SK-N-DZ (cell line): ENCODE measurements around the gene GATD1.
"Not testable (repeated sequence)": the region's sequence is repeated elsewhere in the genome, so short reads cannot be mapped to it uniquely, and the experiment has no call there.

Experiments
- DNase-seq: peaks from one replicate; pipeline ENCODE4 v3.0.0-alpha.2; 2015; ENCODE audit warnings: low spot score

The GATD1 gene

GRCh38 chr11:763549-764321 is 13.6 kb downstream of the GATD1 start:
- no peak for DNase-seq

- DNase-seq = no peak
Observed at GRCh38 chr11:763073-763463, 14.2 kb downstream of the GATD1 start.

- no peak for DNase-seq
Observed at GRCh38 chr11:762421-763072, 14.7 kb downstream of the GATD1 start.

GRCh38 chr11:761526-762108 is 15.7 kb downstream of the GATD1 start:
- no peak for DNase-seq

- no peak for DNase-seq
Observed at GRCh38 chr11:760236-760635, 17.1 kb downstream of the GATD1 start.

- DNase-seq = no peak
Observed at GRCh38 chr11:749731-750130, 27.6 kb downstream of the GATD1 start.

- no peak for DNase-seq
Observed at GRCh38 chr11:748007-748359, 29.3 kb downstream of the GATD1 start.

- DNase-seq = peak; percentile 88
Observed at GRCh38 chr11:747158-748006, 29.9 kb downstream of the GATD1 start, which contains the start of gene TALDO1. TSS of gene TALDO1 (plus strand) at chr11:747464. CDS start at chr11:747482, 18 bp downstream.

GRCh38 chr11:746289-747157 is 30.8 kb downstream of the GATD1 start:
- DNase-seq = peak; percentile 69

GRCh38 chr11:745428-745827 is 31.9 kb downstream of the GATD1 start:
- no peak for DNase-seq

GRCh38 chr11:742571-743201 is 34.6 kb downstream of the GATD1 start:
- DNase-seq = no peak

- no peak for DNase-seq
Observed at GRCh38 chr11:742156-742546, 35.1 kb downstream of the GATD1 start.

- not testable (repeated sequence) for DNase-seq
Observed at GRCh38 chr11:737899-738298, 39.4 kb downstream of the GATD1 start.

GRCh38 chr11:737366-737765 is 39.9 kb downstream of the GATD1 start:
- DNase-seq = no peak

- not testable (repeated sequence) for DNase-seq
Observed at GRCh38 chr11:734541-734940, 42.7 kb downstream of the GATD1 start.

GRCh38 chr11:733072-733471 is 44.2 kb downstream of the GATD1 start:
- no peak for DNase-seq

GRCh38 chr11:729492-730074 is 47.7 kb downstream of the GATD1 start:
- no peak for DNase-seq

- no peak for DNase-seq
Observed at GRCh38 chr11:728901-729491, 48.3 kb downstream of the GATD1 start.

- DNase-seq = peak; percentile 69
Observed at GRCh38 chr11:727859-728748, 49.2 kb downstream of the GATD1 start.
